GM18526 (cell line): ENCODE data around the gene NGEF.

Experiments
- POLR2A ChIP-seq: IDR thresholded peaks from 3 replicates; pipeline ENCODE4 v1.6.1; 2011; ENCODE audit not compliant: insufficient read length; ENCODE audit errors: extremely low read depth

NGEF gene

GRCh38 chr2:232925821-232926156 is 87.3 kb downstream of the NGEF start:
- no peak for TF ChIP-seq POLR2A

GRCh38 chr2:232925153-232925820 is 87.8 kb downstream of the NGEF start:
- TF ChIP-seq POLR2A: no peak

GRCh38 chr2:232924433-232924832 is 88.6 kb downstream of the NGEF start:
- TF ChIP-seq POLR2A: no peak

- no peak for TF ChIP-seq POLR2A
Measured at GRCh38 chr2:232920760-232921159, 92.3 kb downstream of the NGEF start.

- no peak for TF ChIP-seq POLR2A
Measured at GRCh38 chr2:232920055-232920454, 93.0 kb downstream of the NGEF start.

GRCh38 chr2:232919141-232919540 is 93.9 kb downstream of the NGEF start:
- no peak for TF ChIP-seq POLR2A

GRCh38 chr2:232913903-232914302 is 99.2 kb downstream of the NGEF start:
- no peak for TF ChIP-seq POLR2A

GRCh38 chr2:232911712-232912277 is 101.3 kb downstream of the NGEF start:
- no peak for TF ChIP-seq POLR2A

- no peak for TF ChIP-seq POLR2A
Measured at GRCh38 chr2:232910376-232910775, 102.7 kb downstream of the NGEF start.

GRCh38 chr2:232908695-232909094 is 104.4 kb downstream of the NGEF start:
- no peak for TF ChIP-seq POLR2A

GRCh38 chr2:232903989-232904388 is 109.1 kb downstream of the NGEF start:
- TF ChIP-seq POLR2A: no peak

GRCh38 chr2:232901736-232902578 is 111.1 kb downstream of the NGEF start:
- TF ChIP-seq POLR2A: no peak

GRCh38 chr2:232900811-232901735 is 112.0 kb downstream of the NGEF start:
- TF ChIP-seq POLR2A: no peak

- no peak for TF ChIP-seq POLR2A
Measured at GRCh38 chr2:232898592-232899543, 114.2 kb downstream of the NGEF start.
